ENCODE data around the gene C12orf42. TPM values are rescaled to one million over a fixed set of nuclear protein-coding genes. Genes with fewer than 3 reads are reported as not detected.

Gene C12orf42
- total RNA-seq, 1 donor from 2014 or later: 0.29 TPM

- H3K4me1 Mint-ChIP-seq (ENCODE audit: low read depth): peaks cover 14% of the 10 kb centered on the region
Measured at GRCh38 chr12:103529306-103529705, 33.5 kb upstream of the C12orf42 start.

DNA sequence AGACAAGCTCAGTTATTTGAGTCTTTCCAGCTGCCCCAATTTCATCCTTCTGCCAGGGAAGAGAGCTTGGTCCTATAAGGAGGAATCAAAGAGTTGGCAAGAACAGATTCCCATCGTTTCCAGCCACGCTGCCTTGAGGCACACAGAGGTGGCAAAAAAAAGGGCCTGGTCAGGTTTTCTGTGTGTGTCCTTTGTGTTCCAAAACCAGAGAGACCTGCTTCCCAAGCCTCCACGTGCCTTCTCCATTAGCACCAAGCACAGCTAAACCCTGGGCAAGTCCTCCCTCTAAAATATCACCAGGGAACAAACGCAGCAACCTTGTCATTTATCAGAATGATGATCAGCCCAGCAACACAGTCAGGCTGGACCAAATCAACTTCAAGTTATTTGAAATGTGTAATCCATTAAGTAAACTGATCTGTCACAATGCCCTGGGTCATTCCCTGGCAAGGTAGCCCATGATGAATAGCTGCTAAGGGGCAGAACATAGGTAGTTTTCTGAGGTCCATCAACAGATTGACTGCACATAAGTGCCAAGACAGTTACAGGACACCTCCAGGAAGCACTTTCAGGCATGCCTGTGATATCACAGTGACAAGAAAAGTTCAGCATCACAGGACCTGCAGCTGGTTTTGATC, 28.6 kb upstream of the C12orf42 start:
- DNase-seq (ENCODE audit: low spot score, unreplicated experiment): no peak
- Mint-ChIP-seq H3K9me3 (ENCODE audit: low read depth) (peaks cover 11% of the 10 kb centered on the region), H3K36me3 (ENCODE audit: insufficient read depth) (peaks cover 1% of the 10 kb centered on the region), H3K27me3 (peaks cover 38% of the 10 kb centered on the region), H3K4me1 (ENCODE audit: low read depth) (peaks cover 7% of the 10 kb centered on the region), H3K4me3 (ENCODE audit: low read depth) (no peak overlapping the region), H3K27ac (no peak overlapping the region)
- no peak for TF ChIP-seq CTCF (IDR thresholded peaks at IDR 0.05; ENCODE audit: unreplicated experiment)

More at GRCh38 chr12:103529306-103529705, 33.5 kb upstream of the C12orf42 start:
- DNase-seq (ENCODE audit: low spot score, unreplicated experiment): no peak
- no peak for TF ChIP-seq CTCF (IDR thresholded peaks at IDR 0.05; ENCODE audit: unreplicated experiment)
- peaks cover 11% of the 10 kb centered on the region for H3K9me3 Mint-ChIP-seq (ENCODE audit: low read depth)
- no peak overlapping the region for H3K4me3 Mint-ChIP-seq (ENCODE audit: low read depth)
- peaks cover 50% of the 10 kb centered on the region for H3K27me3 Mint-ChIP-seq
- no peak overlapping the region for H3K27ac Mint-ChIP-seq
- H3K36me3 Mint-ChIP-seq (ENCODE audit: insufficient read depth): peaks cover 1% of the 10 kb centered on the region

DNA sequence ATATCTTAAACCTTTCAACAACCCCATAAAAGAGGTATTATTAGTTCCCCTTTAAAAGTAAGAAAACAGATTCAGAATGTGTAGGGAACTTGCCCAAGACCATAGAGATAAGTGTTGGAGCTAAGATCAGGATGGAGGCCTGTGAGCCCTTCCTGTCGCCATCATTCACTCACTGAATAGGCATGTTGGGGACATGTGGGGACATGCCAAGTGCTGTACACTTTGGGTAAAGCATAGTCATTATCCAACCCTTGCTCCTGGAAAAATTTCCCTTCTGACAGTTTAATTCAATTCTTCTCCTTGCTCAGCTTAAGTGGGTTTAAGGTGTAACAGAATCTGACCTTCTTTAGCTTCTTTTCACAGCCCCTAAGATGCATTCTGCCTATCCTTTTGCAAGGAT, 28.0 kb upstream of the C12orf42 start:
- no peak for TF ChIP-seq CTCF (IDR thresholded peaks at IDR 0.05; ENCODE audit: unreplicated experiment)
- Mint-ChIP-seq H3K36me3 (ENCODE audit: insufficient read depth) (peaks cover 1% of the 10 kb centered on the region), H3K27ac (no peak overlapping the region), H3K27me3 (peaks cover 33% of the 10 kb centered on the region), H3K9me3 (ENCODE audit: low read depth) (peaks cover 11% of the 10 kb centered on the region), H3K4me3 (ENCODE audit: low read depth) (no peak overlapping the region), H3K4me1 (ENCODE audit: low read depth) (peaks cover 7% of the 10 kb centered on the region)
- DNase-seq (ENCODE audit: low spot score, unreplicated experiment): no peak

- TF ChIP-seq CTCF (IDR thresholded peaks at IDR 0.05; ENCODE audit: unreplicated experiment): no peak
- peaks cover 7% of the 10 kb centered on the region for H3K4me1 Mint-ChIP-seq (ENCODE audit: low read depth)
- H3K9me3 Mint-ChIP-seq (ENCODE audit: low read depth): no peaks in the 10 kb centered on the region
- DNase-seq (ENCODE audit: low spot score, unreplicated experiment): no peak
- H3K27ac Mint-ChIP-seq: no peak overlapping the region
- H3K4me3 Mint-ChIP-seq (ENCODE audit: low read depth): no peak overlapping the region
- no peaks in the 10 kb centered on the region for H3K36me3 Mint-ChIP-seq (ENCODE audit: insufficient read depth)
- H3K27me3 Mint-ChIP-seq: peaks cover 36% of the 10 kb centered on the region
Measured at GRCh38 chr12:103520686-103521215, 25.0 kb upstream of the C12orf42 start.

DNA sequence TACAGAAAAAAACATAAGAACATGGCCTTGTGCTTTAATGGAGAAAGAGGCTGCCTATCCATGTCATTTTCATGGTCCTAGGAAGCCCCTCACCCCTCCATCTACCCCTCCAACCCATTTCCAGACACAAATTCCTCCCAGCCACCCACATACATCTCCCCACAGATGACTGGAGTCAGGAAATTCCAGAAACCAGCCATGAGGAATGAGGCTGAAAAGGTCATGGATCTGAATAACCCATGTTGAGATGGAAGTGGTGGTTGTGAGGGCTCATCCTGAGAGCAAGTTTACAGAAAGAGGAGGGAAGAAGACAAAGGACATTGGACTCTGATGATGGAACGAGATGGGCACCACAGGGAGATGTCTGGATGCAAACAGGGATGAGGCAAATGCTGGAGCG, 23.9 kb upstream of the C12orf42 start:
- no peaks in the 10 kb centered on the region for H3K36me3 Mint-ChIP-seq (ENCODE audit: insufficient read depth)
- TF ChIP-seq CTCF (IDR thresholded peaks at IDR 0.05; ENCODE audit: unreplicated experiment): no peak
- DNase-seq (ENCODE audit: low spot score, unreplicated experiment): no peak
- no peak overlapping the region for H3K27ac Mint-ChIP-seq
- no peaks in the 10 kb centered on the region for H3K9me3 Mint-ChIP-seq (ENCODE audit: low read depth)
- peaks cover 36% of the 10 kb centered on the region for H3K27me3 Mint-ChIP-seq
- no peak overlapping the region for H3K4me3 Mint-ChIP-seq (ENCODE audit: low read depth)
- H3K4me1 Mint-ChIP-seq (ENCODE audit: low read depth): peaks cover 7% of the 10 kb centered on the region
